Tibial nerve (tissue), 4 donors: Measurements from ENCODE around the gene SLC66A3. TPM values are rescaled to one million over a fixed set of nuclear protein-coding genes. Genes with fewer than 3 reads are reported as not detected.

Experiments
- DNase-seq, 2 donors: peaks; one replicate each; pipeline ENCODE4 v3.0.0-alpha.2; 2019; ENCODE audit warnings: low spot score in 2 of 2
- H3K27ac ChIP-seq, 4 donors: fragments of 200-600 bp; sonication (generic) in 3 of 4; one replicate each; pipeline ENCODE4 v1.5.1; 2017 to 2019; ENCODE audit warnings: mild to moderate bottlenecking in 1 of 4
- H3K27me3 ChIP-seq, 2 donors: fragments of 200-600 bp; sonication (generic) in 1 of 2; one replicate each; pipeline versions ENCODE4 v1.5.1 to v1.6.0; 2017 to 2019
- H3K36me3 ChIP-seq, 3 donors: fragments of 200-600 bp; sonication (generic); one replicate each; pipeline ENCODE4 v1.5.1; 2018 to 2019
- H3K4me1 ChIP-seq, 4 donors: fragments of 200-600 bp; sonication (generic) in 3 of 4; one replicate each; pipeline ENCODE4 v1.5.1; 2017 to 2019
- H3K4me3 ChIP-seq, 4 donors: fragments of 200-600 bp; sonication (generic) in 3 of 4; one replicate each; pipeline ENCODE4 v1.5.1; 2017 to 2019; ENCODE audit warnings: mild to moderate bottlenecking in 1 of 4, moderate library complexity in 1 of 4
- H3K9me3 ChIP-seq, 4 donors: fragments of 200-600 bp; sonication (generic) in 3 of 4; one replicate each; pipeline ENCODE4 v1.5.1; 2017 to 2019
- EP300 ChIP-seq, 2 donors: sonication (generic); formaldehyde crosslinking; IDR thresholded peaks; one replicate each; pipeline ENCODE4 v1.6.1; 2017; ENCODE audit warnings: antibody characterized with exemption in 2 of 2, mild to moderate bottlenecking in 1 of 2
- POLR2A ChIP-seq, 2 donors: fragments of 450-650 bp; IDR thresholded peaks; one replicate each; pipeline ENCODE4 v1.6.1; 2017; ENCODE audit warnings: antibody characterized with exemption in 2 of 2, mild to moderate bottlenecking in 2 of 2, moderate library complexity in 2 of 2
- WGBS, 2 donors: methylation state at CpG; one replicate each; pipeline ENCODE4 v1.1.5; 2018; 5-methylcytosine and 5-hydroxymethylcytosine counted together
- total RNA-seq, 4 donors: library from RNA; depleted of rRNA; stranded (reverse); fragments of >200 nt; gene quantifications; one replicate each; pipeline ENCODE4 v1.1.0, GENCODE V29; 2016
- TF ChIP-seq, protein P1 (sequence below), 5 experiments: fragments of 200-600 bp in 3 of 5; fragments of 450-650 bp in 2 of 5; sonication (generic) in 3 of 5; IDR thresholded peaks; one replicate each; pipeline ENCODE4 v1.5.1; 2016 to 2019; ENCODE audit warnings: antibody characterized with exemption in 5 of 5, mild to moderate bottlenecking in 3 of 5, moderate library complexity in 2 of 5

Gene SLC66A3
- total RNA-seq, 4 donors from 2014 or later = 49.8 to 120 (median 112) TPM

DNA sequence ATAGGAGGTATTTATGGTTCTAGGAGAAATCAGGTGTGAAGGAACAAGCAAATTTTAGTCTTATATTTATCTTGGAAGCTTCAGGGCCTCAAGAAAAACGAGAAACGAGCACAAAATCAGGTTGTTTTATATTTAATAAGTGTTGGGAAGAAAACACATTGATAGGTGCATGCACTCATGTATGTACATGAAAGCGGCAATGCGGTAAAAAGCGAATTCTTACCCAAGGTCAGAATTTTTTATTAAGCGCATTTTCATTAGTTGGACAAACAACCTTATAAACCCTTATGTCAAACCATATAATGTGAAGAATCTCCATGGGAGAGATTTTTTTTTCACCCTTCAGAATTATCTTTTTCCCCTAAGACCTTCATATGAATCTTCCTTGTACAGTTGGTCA is 25.4 kb downstream of the SLC66A3 start:
- no peak overlapping the region for H3K27ac ChIP-seq
- peaks cover 6 to 61% (median 8%) of the 10 kb centered on the region in 3 donors for H3K36me3 ChIP-seq
- no peak for DNase-seq
- 86 to 88% methylated on average over 6 of the region's 6 CpGs for WGBS, 2 donors
- H3K4me1 ChIP-seq = no peaks in the 10 kb centered on the region
- H3K27me3 ChIP-seq = no peaks in the 10 kb centered on the region
- no peaks in the 10 kb centered on the region for H3K9me3 ChIP-seq
- TF ChIP-seq, protein P1, sequence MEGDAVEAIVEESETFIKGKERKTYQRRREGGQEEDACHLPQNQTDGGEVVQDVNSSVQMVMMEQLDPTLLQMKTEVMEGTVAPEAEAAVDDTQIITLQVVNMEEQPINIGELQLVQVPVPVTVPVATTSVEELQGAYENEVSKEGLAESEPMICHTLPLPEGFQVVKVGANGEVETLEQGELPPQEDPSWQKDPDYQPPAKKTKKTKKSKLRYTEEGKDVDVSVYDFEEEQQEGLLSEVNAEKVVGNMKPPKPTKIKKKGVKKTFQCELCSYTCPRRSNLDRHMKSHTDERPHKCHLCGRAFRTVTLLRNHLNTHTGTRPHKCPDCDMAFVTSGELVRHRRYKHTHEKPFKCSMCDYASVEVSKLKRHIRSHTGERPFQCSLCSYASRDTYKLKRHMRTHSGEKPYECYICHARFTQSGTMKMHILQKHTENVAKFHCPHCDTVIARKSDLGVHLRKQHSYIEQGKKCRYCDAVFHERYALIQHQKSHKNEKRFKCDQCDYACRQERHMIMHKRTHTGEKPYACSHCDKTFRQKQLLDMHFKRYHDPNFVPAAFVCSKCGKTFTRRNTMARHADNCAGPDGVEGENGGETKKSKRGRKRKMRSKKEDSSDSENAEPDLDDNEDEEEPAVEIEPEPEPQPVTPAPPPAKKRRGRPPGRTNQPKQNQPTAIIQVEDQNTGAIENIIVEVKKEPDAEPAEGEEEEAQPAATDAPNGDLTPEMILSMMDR (IDR thresholded peaks at IDR 0.05) = no peak
- TF ChIP-seq EP300 (IDR thresholded peaks at IDR 0.05) (no peak), POLR2A (IDR thresholded peaks at IDR 0.05) (no peak)
- no peak overlapping the region for H3K4me3 ChIP-seq

DNA sequence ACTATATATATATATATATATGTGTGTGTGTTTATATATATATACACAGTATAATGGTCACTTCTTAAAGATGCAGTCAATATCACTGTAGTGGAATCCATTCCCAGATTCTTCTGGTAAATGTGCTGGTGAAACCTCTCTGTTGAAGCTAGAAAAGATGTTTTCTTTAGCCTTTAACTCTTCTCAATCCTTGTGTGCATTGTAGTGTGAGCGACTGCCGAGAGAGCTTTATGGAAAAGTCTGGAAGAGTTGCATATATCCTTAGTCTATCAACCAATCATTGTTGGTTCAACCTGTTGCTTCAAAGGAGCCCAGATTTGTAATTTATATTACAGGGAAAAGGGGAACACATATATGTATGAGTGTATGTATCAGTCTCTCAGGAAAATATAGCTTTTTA is 27.7 kb downstream of the SLC66A3 start:
- TF ChIP-seq EP300 (IDR thresholded peaks at IDR 0.05) = no peak
- no peak for TF ChIP-seq POLR2A (IDR thresholded peaks at IDR 0.05)
- TF ChIP-seq, protein P1 (IDR thresholded peaks at IDR 0.05) = no peak
- H3K4me3 ChIP-seq = no peak overlapping the region
- H3K27ac ChIP-seq = no peak overlapping the region
- no peaks in the 10 kb centered on the region for H3K9me3 ChIP-seq
- no peaks in the 10 kb centered on the region for H3K4me1 ChIP-seq
- peaks cover 6 to 70% (median 8%) of the 10 kb centered on the region in 3 donors for H3K36me3 ChIP-seq
- no peaks in the 10 kb centered on the region for H3K27me3 ChIP-seq
- DNase-seq = no peak
- WGBS, 2 donors = 93 to 96% methylated on average over 2 of the region's 2 CpGs

DNA sequence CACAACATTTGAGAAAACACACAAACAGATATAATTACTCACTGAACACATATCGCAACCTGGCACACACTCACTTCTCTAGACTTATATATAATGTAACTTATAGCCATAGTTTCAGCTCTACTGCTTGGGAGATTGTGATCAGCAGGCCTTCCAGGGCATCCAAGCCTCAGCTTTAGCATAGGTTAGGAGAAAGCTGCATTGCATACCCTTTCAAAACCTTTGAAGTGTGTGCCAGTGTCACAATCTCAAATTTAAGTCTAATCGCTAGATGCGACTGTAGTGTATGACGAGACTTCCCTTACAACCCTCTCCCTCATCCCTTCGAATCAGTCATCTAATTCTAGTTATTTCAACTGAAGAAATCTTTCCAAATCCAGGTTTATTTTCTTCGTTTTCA is 30.9 kb downstream of the SLC66A3 start:
- H3K4me1 ChIP-seq = no peaks in the 10 kb centered on the region
- no peak overlapping the region for H3K4me3 ChIP-seq
- H3K9me3 ChIP-seq = no peaks in the 10 kb centered on the region
- TF ChIP-seq EP300 (IDR thresholded peaks at IDR 0.05) = no peak
- TF ChIP-seq POLR2A (IDR thresholded peaks at IDR 0.05) = no peak
- TF ChIP-seq, protein P1 (IDR thresholded peaks at IDR 0.05) = no peak
- H3K27me3 ChIP-seq = no peaks in the 10 kb centered on the region
- no peak for DNase-seq
- H3K36me3 ChIP-seq = peaks cover 3 to 65% (median 8%) of the 10 kb centered on the region in 3 donors
- no peak overlapping the region for H3K27ac ChIP-seq
- 95 to 98% methylated on average over 6 of the region's 6 CpGs for WGBS, 2 donors

DNA sequence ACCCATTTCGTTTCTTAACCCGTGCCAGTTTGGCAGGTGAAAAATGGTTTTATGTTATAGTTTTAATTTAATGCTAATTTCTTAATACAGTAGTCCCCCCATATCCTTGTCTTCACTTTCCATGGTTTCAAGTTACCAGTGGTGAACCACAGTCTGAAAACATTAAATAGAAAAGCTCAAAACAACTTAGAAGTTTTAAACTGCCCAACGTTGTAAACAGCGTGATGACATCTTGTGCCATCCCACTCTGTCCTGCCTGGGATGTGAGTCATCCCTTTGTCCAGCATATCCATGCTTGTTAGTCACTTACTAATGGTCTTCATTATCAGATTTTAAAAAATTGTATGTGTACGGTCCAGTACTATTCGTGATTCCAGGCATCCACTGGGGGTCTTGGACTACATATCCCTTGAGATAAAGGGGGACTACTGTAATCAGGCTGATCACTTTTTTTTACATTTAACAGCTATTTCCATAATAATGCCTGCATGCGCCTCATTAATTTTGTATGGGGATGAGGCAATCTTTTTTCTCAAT is 31.9 kb downstream of the SLC66A3 start:
- peaks cover 1 to 64% (median 8%) of the 10 kb centered on the region in 3 donors for H3K36me3 ChIP-seq
- H3K27me3 ChIP-seq = no peaks in the 10 kb centered on the region
- WGBS, 2 donors = 88 to 89% methylated on average over 7 of the region's 7 CpGs
- H3K27ac ChIP-seq = no peak overlapping the region
- TF ChIP-seq, protein P1 (IDR thresholded peaks at IDR 0.05) = no peak
- TF ChIP-seq EP300 (IDR thresholded peaks at IDR 0.05) (no peak), POLR2A (IDR thresholded peaks at IDR 0.05) (no peak)
- H3K9me3 ChIP-seq = no peaks in the 10 kb centered on the region
- no peak for DNase-seq
- no peaks in the 10 kb centered on the region for H3K4me1 ChIP-seq
- no peak overlapping the region for H3K4me3 ChIP-seq

DNA sequence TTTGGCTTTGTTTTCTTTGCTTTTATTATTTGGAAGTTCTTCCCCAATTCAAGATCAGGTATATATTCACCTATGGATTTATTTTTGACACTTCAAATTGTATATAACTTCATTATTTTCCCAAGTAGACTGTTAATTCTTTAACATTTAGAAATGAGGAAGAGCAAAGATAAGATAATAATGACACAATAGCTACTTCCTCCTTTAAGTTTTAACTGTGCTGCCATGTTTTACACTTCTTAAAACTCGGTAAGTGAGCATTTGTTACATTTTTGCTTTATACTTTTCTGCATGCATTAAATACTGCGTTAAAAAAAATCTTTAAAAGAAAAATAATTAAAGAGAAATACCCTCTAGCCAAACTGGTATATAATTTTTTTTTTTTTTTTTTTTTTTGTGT is 32.5 kb downstream of the SLC66A3 start:
- no peaks in the 10 kb centered on the region for H3K27me3 ChIP-seq
- WGBS, 2 donors = 92% methylated on average over 2 of the region's 2 CpGs
- TF ChIP-seq POLR2A (IDR thresholded peaks at IDR 0.05) (no peak), EP300 (IDR thresholded peaks at IDR 0.05) (no peak)
- TF ChIP-seq, protein P1 (IDR thresholded peaks at IDR 0.05) = no peak
- no peaks in the 10 kb centered on the region for H3K9me3 ChIP-seq
- no peak for DNase-seq
- H3K36me3 ChIP-seq = peaks cover 0 to 64% (median 5%) of the 10 kb centered on the region in 3 donors
- no peak overlapping the region for H3K27ac ChIP-seq
- no peaks in the 10 kb centered on the region for H3K4me1 ChIP-seq
- H3K4me3 ChIP-seq = no peak overlapping the region
